H1 (cell line): ENCODE measurements around the gene CD164. TPM values are rescaled to one million over a fixed set of nuclear protein-coding genes. Genes with fewer than 3 reads are reported as not detected.

ENCODE experiments used
- BCL11A ChIP-seq, 2 experiments: IDR thresholded peaks; one replicate each; pipeline ENCODE4 v1.6.1; 2011; ENCODE audit warnings: low read depth in 2 of 2, low read length in 2 of 2, mild to moderate bottlenecking in 2 of 2
- CHD7 ChIP-seq: fragments of 300-600 bp; sonication (generic); IDR thresholded peaks from 2 replicates; pipeline ENCODE4 v1.7.1; 2012; ENCODE audit warnings: low read length, moderate library complexity, mild to moderate bottlenecking, inconsistent platforms; ENCODE audit not compliant: insufficient replicate concordance
- CTBP2 ChIP-seq: IDR thresholded peaks from 2 replicates; pipeline ENCODE4 v1.7.0; 2011; ENCODE audit warnings: borderline replicate concordance, mild to moderate bottlenecking, moderate library complexity, mixed read lengths, low read length; ENCODE audit not compliant: insufficient read depth, insufficient read length
- E2F6 ChIP-seq: IDR thresholded peaks from 2 replicates; pipeline ENCODE4 v1.6.1; 2012; ENCODE audit warnings: inconsistent platforms
- FOSL1 ChIP-seq: IDR thresholded peaks from 2 replicates; pipeline ENCODE4 v1.6.1; 2011; ENCODE audit warnings: mild to moderate bottlenecking, low read depth, low read length, moderate library complexity; ENCODE audit not compliant: insufficient read depth
- NRF1 ChIP-seq: IDR thresholded peaks from 2 replicates; pipeline ENCODE4 v1.6.1; 2011; ENCODE audit warnings: mild to moderate bottlenecking, low read depth, low read length, improper control_type of control experiment
- RNF2 ChIP-seq: fragments of 200-900, 300-1000 bp; sonication (generic); IDR thresholded peaks from 2 replicates; pipeline ENCODE4 v1.7.1; 2016; ENCODE audit warnings: borderline replicate concordance, low read depth, mild to moderate bottlenecking, antibody characterized with exemption, low read length; ENCODE audit not compliant: poor library complexity, severe bottlenecking; ENCODE audit errors: missing control alignments
- TAF7 ChIP-seq: optimal IDR thresholded peaks from 2 replicates; pipeline ENCODE3; 2011; ENCODE audit warnings: low read depth, mild to moderate bottlenecking, inconsistent platforms, low read length, moderate library complexity, borderline replicate concordance
- polyA plus RNA-seq, 7 experiments: library from polyadenylated mRNA; depleted of rRNA in 3 of 7; stranded (reverse) in 5 of 7; unstranded in 2 of 7; fragments of >200 nt in 5 of 7; fragments of 200-250 nt in 2 of 7; gene quantifications; 1 replicate in 5 of 7; 2 replicates in 1 of 7; 4 replicates in 1 of 7; pipeline versions ENCODE4 v1.2.1 to v1.2.3, GENCODE V29; 2011 to 2013; ENCODE audit warnings: missing spikeins in 2 of 7, mixed read lengths in 2 of 7
- total RNA-seq: library from RNA; stranded (reverse); fragmentation: NEBNext Ultra II Directional; extraction: Animal tissue kit (Norgen Biotek cat#: 25700); gene quantifications from 2 replicates; pipeline ENCODE4 v1.2.1, GENCODE V29; 2021

CD164 gene
- total and polyA plus RNA-seq, 2 of the 8 experiments (the other 6 are each of a cell fraction or from before 2014, with no cell fraction given): 69.3 to 94.3 TPM

GRCh38 chr6:109382576-109383437, 540 bp upstream of the CD164 start (continued):
- no peak for TF ChIP-seq CHD7
- TF ChIP-seq CTBP2: peak; percentile 59
- no peak for TF ChIP-seq NRF1
- no peak for TF ChIP-seq TAF7
- no peak for TF ChIP-seq FOSL1
- no peak for TF ChIP-seq RNF2
- TF ChIP-seq BCL11A (IDR thresholded peaks at IDR 0.05; ENCODE audit: low read depth in 2 of 2, low read length in 2 of 2): no peak
- TF ChIP-seq E2F6: no peak; the same call in 1 of the 2 replicates
